ENCODE results near the gene ERCC5. TPM values are rescaled to one million over a fixed set of nuclear protein-coding genes. Genes with fewer than 3 reads are reported as not detected.

The ERCC5 gene
- total RNA-seq, 6 experiments from 2014 or later, result 54.1 to 64.4 (median 59.8) TPM

DNA sequence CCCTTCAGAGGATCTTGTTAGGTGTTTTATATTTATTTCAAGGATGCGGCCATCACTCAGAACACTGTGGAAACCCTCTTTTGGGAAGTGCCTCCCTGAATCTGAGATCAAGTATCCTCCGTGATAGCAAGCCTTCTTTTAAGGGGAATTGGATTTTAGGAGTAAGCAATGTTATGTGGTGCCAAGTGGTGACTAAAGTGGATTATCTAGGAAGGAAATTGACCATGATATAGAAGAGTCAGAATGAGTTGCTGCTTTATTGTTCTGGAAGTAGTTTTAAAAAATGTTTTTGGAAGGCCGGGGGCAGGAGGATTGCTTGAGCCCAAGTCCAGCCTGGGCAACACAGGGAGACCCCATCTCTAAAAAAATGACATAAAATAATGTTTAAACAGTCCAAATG, 6.7 kb downstream of the ERCC5 start:
- H3K27ac Mint-ChIP-seq, result peak overlapping the region; percentile 30; the same call in 1 of the 2 replicates
- DNase-seq, result no peak
- no peak overlapping the region for H3K4me3 Mint-ChIP-seq
- TF ChIP-seq, protein P1, sequence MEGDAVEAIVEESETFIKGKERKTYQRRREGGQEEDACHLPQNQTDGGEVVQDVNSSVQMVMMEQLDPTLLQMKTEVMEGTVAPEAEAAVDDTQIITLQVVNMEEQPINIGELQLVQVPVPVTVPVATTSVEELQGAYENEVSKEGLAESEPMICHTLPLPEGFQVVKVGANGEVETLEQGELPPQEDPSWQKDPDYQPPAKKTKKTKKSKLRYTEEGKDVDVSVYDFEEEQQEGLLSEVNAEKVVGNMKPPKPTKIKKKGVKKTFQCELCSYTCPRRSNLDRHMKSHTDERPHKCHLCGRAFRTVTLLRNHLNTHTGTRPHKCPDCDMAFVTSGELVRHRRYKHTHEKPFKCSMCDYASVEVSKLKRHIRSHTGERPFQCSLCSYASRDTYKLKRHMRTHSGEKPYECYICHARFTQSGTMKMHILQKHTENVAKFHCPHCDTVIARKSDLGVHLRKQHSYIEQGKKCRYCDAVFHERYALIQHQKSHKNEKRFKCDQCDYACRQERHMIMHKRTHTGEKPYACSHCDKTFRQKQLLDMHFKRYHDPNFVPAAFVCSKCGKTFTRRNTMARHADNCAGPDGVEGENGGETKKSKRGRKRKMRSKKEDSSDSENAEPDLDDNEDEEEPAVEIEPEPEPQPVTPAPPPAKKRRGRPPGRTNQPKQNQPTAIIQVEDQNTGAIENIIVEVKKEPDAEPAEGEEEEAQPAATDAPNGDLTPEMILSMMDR (IDR thresholded peaks at IDR 0.05), result no peak
- no peaks in the 10 kb centered on the region for H3K9me3 Mint-ChIP-seq
- peaks cover 22% of the 10 kb centered on the region for H3K36me3 Mint-ChIP-seq (ENCODE audit: low read depth)
- H3K27me3 Mint-ChIP-seq (ENCODE audit: insufficient read depth), result no peaks in the 10 kb centered on the region; the same call in 1 of the 2 replicates
- peaks cover 29% of the 10 kb centered on the region for H3K4me1 Mint-ChIP-seq (ENCODE audit: low read depth)

- Mint-ChIP-seq H3K27ac (no peak overlapping the region), H3K36me3 (ENCODE audit: low read depth) (peaks cover 26% of the 10 kb centered on the region), H3K4me3 (no peak overlapping the region), H3K4me1 (ENCODE audit: low read depth) (peaks cover 16% of the 10 kb centered on the region), H3K27me3 (ENCODE audit: insufficient read depth) (no peaks in the 10 kb centered on the region; the same call in 1 of the 2 replicates), H3K9me3 (no peaks in the 10 kb centered on the region)
- no peak for DNase-seq
- TF ChIP-seq, protein P1 (IDR thresholded peaks at IDR 0.05), result no peak
Observed at GRCh38 chr13:102854675-102855074, 8.8 kb downstream of the ERCC5 start.

DNA sequence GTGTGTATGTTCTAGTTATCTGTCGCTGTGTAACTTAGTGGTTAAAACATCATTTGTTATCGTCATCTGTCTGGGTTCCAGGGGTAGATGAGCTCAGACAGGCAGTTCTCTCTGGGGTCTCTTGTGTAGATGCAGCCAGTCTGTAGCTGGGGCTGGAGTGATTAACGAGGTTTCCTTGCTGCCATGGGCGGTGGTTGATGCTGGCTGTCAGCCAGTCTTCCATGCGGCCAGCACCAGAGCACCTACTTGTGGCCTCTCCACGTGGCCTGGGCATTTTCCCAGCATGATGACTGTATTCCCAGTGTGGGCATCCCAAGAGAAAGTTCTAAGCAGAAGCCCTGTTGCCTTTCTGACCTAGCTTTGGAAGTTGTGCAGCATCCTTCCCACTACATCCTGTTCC, 10.7 kb downstream of the ERCC5 start:
- no peak overlapping the region for H3K27ac Mint-ChIP-seq
- peaks cover 30% of the 10 kb centered on the region for H3K36me3 Mint-ChIP-seq (ENCODE audit: low read depth)
- H3K9me3 Mint-ChIP-seq, result no peaks in the 10 kb centered on the region
- H3K4me3 Mint-ChIP-seq, result no peak overlapping the region
- no peak for DNase-seq
- TF ChIP-seq, protein P1 (IDR thresholded peaks at IDR 0.05), result no peak
- peaks cover 6% of the 10 kb centered on the region; the same call in 1 of the 2 replicates for H3K4me1 Mint-ChIP-seq (ENCODE audit: low read depth)
- H3K27me3 Mint-ChIP-seq (ENCODE audit: insufficient read depth), result no peaks in the 10 kb centered on the region; the same call in none of the 2 replicates

DNA sequence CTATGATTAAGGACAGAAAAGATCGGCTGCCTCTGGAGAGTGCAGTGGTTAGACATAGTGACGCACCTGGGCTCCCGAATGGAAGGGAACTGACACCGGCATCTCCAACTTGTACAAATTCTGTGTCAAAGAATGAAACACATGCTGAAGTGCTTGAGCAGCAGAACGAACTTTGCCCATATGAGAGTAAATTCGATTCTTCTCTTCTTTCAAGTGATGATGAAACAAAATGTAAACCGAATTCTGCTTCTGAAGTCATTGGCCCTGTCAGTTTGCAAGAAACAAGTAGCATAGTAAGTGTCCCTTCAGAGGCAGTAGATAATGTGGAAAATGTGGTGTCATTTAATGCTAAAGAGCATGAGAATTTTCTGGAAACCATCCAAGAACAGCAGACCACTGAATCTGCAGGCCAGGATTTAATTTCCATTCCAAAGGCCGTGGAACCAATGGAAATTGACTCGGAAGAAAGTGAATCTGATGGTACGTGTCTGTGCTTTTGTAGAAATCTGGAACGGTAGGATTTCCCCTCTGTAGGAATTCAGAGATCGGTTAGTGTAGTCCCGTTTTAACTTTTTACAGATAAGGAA, 16.9 kb downstream of the ERCC5 start:
- Mint-ChIP-seq H3K4me3 (no peak overlapping the region), H3K27me3 (ENCODE audit: insufficient read depth) (no peaks in the 10 kb centered on the region; the same call in 1 of the 2 replicates), H3K9me3 (no peaks in the 10 kb centered on the region), H3K36me3 (ENCODE audit: low read depth) (peaks cover 43% of the 10 kb centered on the region), H3K27ac (no peak overlapping the region), H3K4me1 (ENCODE audit: low read depth) (peaks cover 6% of the 10 kb centered on the region; the same call in 1 of the 2 replicates)
- TF ChIP-seq, protein P1 (IDR thresholded peaks at IDR 0.05), result no peak
- no peak for DNase-seq

- Mint-ChIP-seq H3K9me3 (no peaks in the 10 kb centered on the region), H3K27ac (no peak overlapping the region), H3K27me3 (ENCODE audit: insufficient read depth) (no peaks in the 10 kb centered on the region; the same call in 1 of the 2 replicates), H3K4me1 (ENCODE audit: low read depth) (peaks cover 6% of the 10 kb centered on the region; the same call in 1 of the 2 replicates), H3K4me3 (no peak overlapping the region), H3K36me3 (ENCODE audit: low read depth) (peaks cover 42% of the 10 kb centered on the region)
- no peak for DNase-seq
- TF ChIP-seq, protein P1 (IDR thresholded peaks at IDR 0.05), result no peak
Observed at GRCh38 chr13:102863590-102863989, 17.8 kb downstream of the ERCC5 start.

Data from HFFc6 (cell line).